RPMI7951 (cell line): Measurements from ENCODE around the gene NTS. TPM values are rescaled to one million over a fixed set of nuclear protein-coding genes. Genes with fewer than 3 reads are reported as not detected.

Source experiments
- DNase-seq: peaks from one replicate; pipeline ENCODE4 v3.0.0-alpha.2; 2012; ENCODE audit warnings: low read depth
- total RNA-seq: library from RNA; depleted of rRNA; stranded (reverse); fragments of >200 nt; shearing (Covaris generic); gene quantifications from 2 replicates; pipeline ENCODE4 v1.2.3, GENCODE V29; 2014; rRNA removed

Gene NTS
- total RNA-seq, 1 experiment from 2014 or later, result not detected

GRCh38 chr12:85923767-85924331, 49.8 kb downstream of the NTS start:
- peak; percentile 6 for DNase-seq

- no peak for DNase-seq
These were observed 53.1 kb downstream of the NTS start for GRCh38 chr12:85927166-85927565.

Other genes starting within 250 kb of the NTS start
- under 0.01 TPM in 1 of 2 replicates, not detected in the other for gene RASSF9, start 37.9 kb upstream of the NTS start, total RNA-seq